ENCODE data around the gene HSD17B1.

Gene HSD17B1

DNA sequence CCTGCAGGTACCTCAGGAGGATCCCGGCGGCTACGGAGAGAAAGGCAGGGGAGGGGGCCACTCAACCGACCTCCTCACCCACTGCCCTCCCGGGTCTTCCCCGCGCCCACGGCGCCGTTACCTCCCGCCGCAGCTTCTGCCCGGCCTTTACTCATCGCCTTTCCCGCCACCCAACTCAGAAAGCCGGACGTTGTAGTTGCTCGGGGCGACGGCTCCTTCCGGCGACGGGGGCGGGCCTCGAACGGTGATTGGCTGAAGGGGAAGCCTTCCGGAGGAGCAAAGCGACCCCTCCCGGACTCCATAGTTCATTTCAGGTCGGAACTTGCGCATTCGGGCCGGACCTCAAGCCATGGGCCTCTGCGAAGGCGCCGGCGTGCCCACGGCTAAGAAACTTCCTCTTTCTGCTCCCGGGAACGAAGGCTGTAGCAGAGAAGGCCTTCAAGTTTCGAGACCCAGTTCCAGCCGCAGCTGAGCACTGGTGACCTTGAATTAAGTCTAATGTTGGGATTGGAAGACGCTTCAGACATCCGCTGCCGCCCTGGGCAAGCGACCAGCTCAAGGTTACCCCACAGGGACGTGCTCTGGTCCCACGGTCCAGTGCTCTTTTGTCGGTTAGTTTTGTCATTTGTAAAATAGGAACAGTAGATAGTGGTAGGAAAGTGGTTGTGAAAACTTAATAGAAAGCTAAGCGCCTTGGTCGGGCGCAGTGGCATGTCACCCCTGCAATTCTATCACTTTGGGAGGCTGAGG lies 25.0 kb downstream of the HSD17B1 start, which contains the start of gene PSMC3IP:
PSMC3IP (minus strand) TSS at position 198 of the 750 bp plus-strand sequence; CDS start at position 155, 43 bp downstream.
- TF ChIP-seq, protein P1, sequence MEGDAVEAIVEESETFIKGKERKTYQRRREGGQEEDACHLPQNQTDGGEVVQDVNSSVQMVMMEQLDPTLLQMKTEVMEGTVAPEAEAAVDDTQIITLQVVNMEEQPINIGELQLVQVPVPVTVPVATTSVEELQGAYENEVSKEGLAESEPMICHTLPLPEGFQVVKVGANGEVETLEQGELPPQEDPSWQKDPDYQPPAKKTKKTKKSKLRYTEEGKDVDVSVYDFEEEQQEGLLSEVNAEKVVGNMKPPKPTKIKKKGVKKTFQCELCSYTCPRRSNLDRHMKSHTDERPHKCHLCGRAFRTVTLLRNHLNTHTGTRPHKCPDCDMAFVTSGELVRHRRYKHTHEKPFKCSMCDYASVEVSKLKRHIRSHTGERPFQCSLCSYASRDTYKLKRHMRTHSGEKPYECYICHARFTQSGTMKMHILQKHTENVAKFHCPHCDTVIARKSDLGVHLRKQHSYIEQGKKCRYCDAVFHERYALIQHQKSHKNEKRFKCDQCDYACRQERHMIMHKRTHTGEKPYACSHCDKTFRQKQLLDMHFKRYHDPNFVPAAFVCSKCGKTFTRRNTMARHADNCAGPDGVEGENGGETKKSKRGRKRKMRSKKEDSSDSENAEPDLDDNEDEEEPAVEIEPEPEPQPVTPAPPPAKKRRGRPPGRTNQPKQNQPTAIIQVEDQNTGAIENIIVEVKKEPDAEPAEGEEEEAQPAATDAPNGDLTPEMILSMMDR (IDR thresholded peaks at IDR 0.05; ENCODE audit: insufficient read depth, low read length, poor library complexity, severe bottlenecking), result peak; percentile 57
- peak; percentile 94 for DNase-seq (ENCODE audit: extremely low read depth, insufficient read length)
- H3K4me3 ChIP-seq (replicated peaks; ENCODE audit: low read depth, low read length), result peak within 1 kb of the TSS; percentile 94
- peaks cover 36% of the 10 kb centered on the region for H3K36me3 ChIP-seq (ENCODE audit: control insufficient read depth, insufficient read depth, low read length)
- no peaks in the 10 kb centered on the region for H3K27me3 ChIP-seq (replicated peaks; ENCODE audit: control insufficient read depth, insufficient read depth, low read length)

DNA sequence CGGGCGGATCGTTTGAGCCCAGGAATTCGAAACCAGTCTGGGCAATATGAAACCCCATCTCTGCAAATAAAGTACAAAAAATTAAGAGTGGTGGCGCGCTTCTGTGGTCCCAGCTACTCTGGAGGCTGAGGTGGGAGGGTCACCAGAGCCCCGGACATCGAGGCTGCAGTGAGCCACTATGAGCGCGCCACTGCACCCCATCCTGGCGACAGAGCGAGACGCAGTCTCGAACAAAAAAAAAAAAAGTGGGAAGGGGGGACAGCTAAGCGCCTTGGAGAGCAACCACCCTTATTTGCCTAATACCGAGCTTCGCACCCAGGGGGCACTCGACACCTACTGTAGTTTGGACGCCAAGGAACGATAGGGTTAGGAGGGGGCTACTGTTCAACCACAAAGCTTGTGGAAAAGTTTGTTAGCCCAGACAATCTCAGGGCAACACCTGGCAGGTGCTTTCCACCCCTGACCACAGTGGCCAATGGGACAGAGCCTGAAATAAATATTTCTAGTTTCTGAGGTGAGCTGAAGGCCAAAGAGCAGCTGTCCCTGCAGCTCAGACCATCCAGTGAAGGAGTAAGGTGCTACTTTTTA lies 25.7 kb downstream of the HSD17B1 start:
- DNase-seq (ENCODE audit: extremely low read depth, insufficient read length), result peak; percentile 79
- peaks cover 34% of the 10 kb centered on the region for H3K36me3 ChIP-seq (ENCODE audit: control insufficient read depth, insufficient read depth, low read length)
- TF ChIP-seq, protein P1 (IDR thresholded peaks at IDR 0.05; ENCODE audit: insufficient read depth, low read length, poor library complexity, severe bottlenecking), result peak; percentile 72
- H3K27me3 ChIP-seq (replicated peaks; ENCODE audit: control insufficient read depth, insufficient read depth, low read length), result no peaks in the 10 kb centered on the region
- H3K4me3 ChIP-seq (replicated peaks; ENCODE audit: low read depth, low read length), result peak overlapping the region; percentile 94

- DNase-seq (ENCODE audit: extremely low read depth, insufficient read length), result no peak
- TF ChIP-seq, protein P1 (IDR thresholded peaks at IDR 0.05; ENCODE audit: insufficient read depth, low read length, poor library complexity, severe bottlenecking), result no peak
- H3K36me3 ChIP-seq (ENCODE audit: control insufficient read depth, insufficient read depth, low read length), result peaks cover 34% of the 10 kb centered on the region
- no peak overlapping the region for H3K4me3 ChIP-seq (replicated peaks; ENCODE audit: low read depth, low read length)
- H3K27me3 ChIP-seq (replicated peaks; ENCODE audit: control insufficient read depth, insufficient read depth, low read length), result no peaks in the 10 kb centered on the region
Measured at GRCh38 chr17:42579794-42580551, 27.2 kb downstream of the HSD17B1 start.

- TF ChIP-seq, protein P1 (IDR thresholded peaks at IDR 0.05; ENCODE audit: insufficient read depth, low read length, poor library complexity, severe bottlenecking), result no peak
- DNase-seq (ENCODE audit: extremely low read depth, insufficient read length), result no peak
- H3K27me3 ChIP-seq (replicated peaks; ENCODE audit: control insufficient read depth, insufficient read depth, low read length), result no peaks in the 10 kb centered on the region
- no peak overlapping the region for H3K4me3 ChIP-seq (replicated peaks; ENCODE audit: low read depth, low read length)
- H3K36me3 ChIP-seq (ENCODE audit: control insufficient read depth, insufficient read depth, low read length), result peaks cover 38% of the 10 kb centered on the region
Measured at GRCh38 chr17:42581744-42582270, 29.1 kb downstream of the HSD17B1 start.

GRCh38 chr17:42584880-42585279 lies 32.2 kb downstream of the HSD17B1 start:
- H3K4me3 ChIP-seq (replicated peaks; ENCODE audit: low read depth, low read length), result no peak overlapping the region
- H3K36me3 ChIP-seq (ENCODE audit: control insufficient read depth, insufficient read depth, low read length), result peaks cover 45% of the 10 kb centered on the region
- DNase-seq (ENCODE audit: extremely low read depth, insufficient read length), result no peak
- H3K27me3 ChIP-seq (replicated peaks; ENCODE audit: control insufficient read depth, insufficient read depth, low read length), result no peaks in the 10 kb centered on the region
- TF ChIP-seq, protein P1 (IDR thresholded peaks at IDR 0.05; ENCODE audit: insufficient read depth, low read length, poor library complexity, severe bottlenecking), result no peak

All from GM06990 (cell line).